Measurements from ENCODE around the gene MPG.
A peak's percentile ranks its signal among the peaks of the same experiment; 100 is the strongest.

The MPG gene

DNA sequence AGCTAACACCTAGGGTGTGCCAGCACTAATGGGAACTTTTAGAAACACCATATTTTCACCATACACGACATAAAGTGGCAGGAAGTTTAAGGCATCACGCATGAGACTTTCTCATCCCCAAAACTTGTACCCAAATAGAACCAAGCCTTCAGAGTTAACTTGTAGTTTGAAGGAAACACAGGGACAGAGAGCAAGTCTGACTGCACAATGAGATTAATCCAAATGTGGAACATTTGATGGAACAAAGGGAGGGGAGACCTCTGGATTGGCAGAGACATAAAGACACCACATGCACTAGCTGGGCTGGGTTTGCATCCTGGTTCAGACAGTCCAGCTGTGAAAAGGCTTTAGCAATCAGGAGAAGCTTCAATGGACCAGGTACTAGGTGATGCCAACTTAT is 36.3 kb downstream of the MPG start:
- Histone ChIP-seq H3K27ac (ENCODE audit: low read depth, low read length) (no peak overlapping the region), H3K9me2 (replicated peaks; ENCODE audit: insufficient read depth, low read length) (no peaks in the 10 kb centered on the region), H3K36me3 (ENCODE audit: low read length) (no peaks in the 10 kb centered on the region), H3F3A (ENCODE audit: insufficient read depth) (peaks cover 9% of the 10 kb centered on the region), H3K9ac (ENCODE audit: low read length) (no peak overlapping the region), H3K79me2 (ENCODE audit: insufficient read depth, low read length) (no peaks in the 10 kb centered on the region; the same call in 1 of the 2 replicates), H2AFZ (ENCODE audit: low read depth, low read length, severe bottlenecking) (no peak overlapping the region), H3K27me3 (ENCODE audit: low read length) (no peaks in the 10 kb centered on the region), H3K4me3 (ENCODE audit: insufficient read depth, low read length, poor library complexity, severe bottlenecking) (no peak overlapping the region), H3K4me2 (ENCODE audit: low read depth, low read length, poor library complexity, severe bottlenecking) (no peak overlapping the region), H3K9me3 (ENCODE audit: insufficient read depth, low read length) (no peaks in the 10 kb centered on the region), H4K20me1 (ENCODE audit: low read depth, low read length) (no peaks in the 10 kb centered on the region)
- no peak for TF ChIP-seq CTCF (IDR thresholded peaks at IDR 0.05; ENCODE audit: insufficient read depth, low read length, poor library complexity, severe bottlenecking)
- TF ChIP-seq EZH2phosphoT487 (conservative IDR thresholded peaks at IDR 0.05; ENCODE audit: low read length), result no peak

DNA sequence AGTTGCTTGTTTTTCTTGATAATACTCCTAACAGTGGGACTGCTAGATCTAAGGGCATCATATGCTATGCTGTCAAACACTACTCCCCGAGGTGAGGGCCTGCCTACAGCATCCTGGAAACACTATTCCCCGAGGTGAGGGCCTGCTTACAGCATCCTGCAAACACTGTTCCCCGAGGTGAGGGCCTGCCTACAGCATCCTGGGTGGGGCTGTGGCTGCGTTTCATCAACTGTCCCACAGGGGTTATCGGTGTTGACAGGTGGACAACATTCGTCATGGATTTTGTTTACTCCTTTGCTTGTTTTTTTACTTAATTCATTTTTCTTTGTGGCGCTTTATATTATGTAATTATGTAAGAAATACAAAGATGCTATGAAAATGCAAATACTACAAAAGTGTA is 38.0 kb downstream of the MPG start:
- no peaks in the 10 kb centered on the region; the same call in 1 of the 2 replicates for H3K79me2 ChIP-seq (ENCODE audit: insufficient read depth, low read length)
- no peak overlapping the region for H3K4me2 ChIP-seq (ENCODE audit: low read depth, low read length, poor library complexity, severe bottlenecking)
- H3K27me3 ChIP-seq (ENCODE audit: low read length), result no peaks in the 10 kb centered on the region
- H4K20me1 ChIP-seq (ENCODE audit: low read depth, low read length), result no peaks in the 10 kb centered on the region
- no peaks in the 10 kb centered on the region for H3K9me3 ChIP-seq (ENCODE audit: insufficient read depth, low read length)
- H3K9ac ChIP-seq (ENCODE audit: low read length), result no peak overlapping the region
- H3K27ac ChIP-seq (ENCODE audit: low read depth, low read length), result no peak overlapping the region
- peaks cover 9% of the 10 kb centered on the region for H3F3A ChIP-seq (ENCODE audit: insufficient read depth)
- no peaks in the 10 kb centered on the region for H3K36me3 ChIP-seq (ENCODE audit: low read length)
- no peak overlapping the region for H2AFZ ChIP-seq (ENCODE audit: low read depth, low read length, severe bottlenecking)
- no peak for TF ChIP-seq EZH2phosphoT487 (conservative IDR thresholded peaks at IDR 0.05; ENCODE audit: low read length)
- TF ChIP-seq CTCF (IDR thresholded peaks at IDR 0.05; ENCODE audit: insufficient read depth, low read length, poor library complexity, severe bottlenecking), result no peak
- H3K9me2 ChIP-seq (replicated peaks; ENCODE audit: insufficient read depth, low read length), result no peaks in the 10 kb centered on the region
- H3K4me3 ChIP-seq (ENCODE audit: insufficient read depth, low read length, poor library complexity, severe bottlenecking), result no peak overlapping the region

DNA sequence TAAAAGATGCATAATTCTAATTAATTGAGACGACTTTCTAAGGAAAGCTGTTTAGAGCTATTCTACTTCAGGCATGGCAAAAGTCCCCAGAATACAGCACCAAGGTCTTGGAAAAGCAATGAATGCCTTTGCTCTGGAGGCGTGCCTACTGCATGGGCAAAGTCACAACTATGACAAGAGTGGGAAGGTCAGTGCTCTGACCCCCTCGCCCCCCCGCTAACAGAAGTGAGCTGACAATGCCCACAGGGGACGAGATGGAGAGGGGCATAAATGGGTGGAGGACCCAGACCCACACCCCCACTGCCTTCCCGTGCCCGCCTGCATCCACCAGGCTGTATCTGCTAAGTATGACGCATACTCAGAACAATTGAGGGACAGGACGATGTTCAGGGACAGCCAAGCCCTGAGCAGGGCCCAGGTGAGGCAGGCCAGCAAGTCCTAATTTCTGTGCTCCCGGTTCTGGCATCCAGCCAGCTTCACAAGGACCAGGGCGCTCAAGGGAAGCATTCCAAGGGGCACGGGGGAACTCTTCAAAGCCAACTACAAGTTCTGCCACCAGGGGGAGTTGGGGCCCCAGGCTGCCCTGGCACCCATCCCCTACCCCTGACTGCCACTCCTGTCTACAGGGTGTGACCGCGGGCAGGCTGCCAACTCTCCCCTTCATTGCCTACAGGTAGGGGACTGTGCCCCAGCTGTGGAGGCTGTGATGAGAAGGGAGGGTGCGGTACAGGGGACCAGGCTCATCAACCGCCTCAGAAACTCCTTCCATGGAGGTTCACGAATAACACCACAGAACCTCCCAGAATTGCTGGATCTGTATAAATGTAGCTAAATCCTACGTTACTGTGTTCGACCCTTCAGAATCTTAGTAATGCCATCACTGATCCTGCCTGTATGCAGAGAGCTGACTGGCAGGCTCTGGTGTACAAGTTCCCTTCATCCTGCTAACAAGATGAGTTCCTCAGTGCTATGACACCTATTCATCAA is 39.6 kb downstream of the MPG start:
- H2AFZ ChIP-seq (ENCODE audit: low read depth, low read length, severe bottlenecking), result no peak overlapping the region
- H3K9me3 ChIP-seq (ENCODE audit: insufficient read depth, low read length), result no peaks in the 10 kb centered on the region
- TF ChIP-seq CTCF (IDR thresholded peaks at IDR 0.05; ENCODE audit: insufficient read depth, low read length, poor library complexity, severe bottlenecking), result peak; percentile 50
- no peak for TF ChIP-seq EZH2phosphoT487 (conservative IDR thresholded peaks at IDR 0.05; ENCODE audit: low read length)
- H3K4me2 ChIP-seq (ENCODE audit: low read depth, low read length, poor library complexity, severe bottlenecking), result no peak overlapping the region
- H3K27ac ChIP-seq (ENCODE audit: low read depth, low read length), result peak overlapping the region; percentile 1; the same call in 1 of the 2 replicates
- H3K79me2 ChIP-seq (ENCODE audit: insufficient read depth, low read length), result peaks cover 5% of the 10 kb centered on the region; the same call in 1 of the 2 replicates
- H3K9me2 ChIP-seq (replicated peaks; ENCODE audit: insufficient read depth, low read length), result no peaks in the 10 kb centered on the region
- H3K9ac ChIP-seq (ENCODE audit: low read length), result no peak overlapping the region
- no peaks in the 10 kb centered on the region for H4K20me1 ChIP-seq (ENCODE audit: low read depth, low read length)
- peaks cover 9% of the 10 kb centered on the region for H3F3A ChIP-seq (ENCODE audit: insufficient read depth)
- H3K27me3 ChIP-seq (ENCODE audit: low read length), result no peaks in the 10 kb centered on the region
- no peaks in the 10 kb centered on the region for H3K36me3 ChIP-seq (ENCODE audit: low read length)
- H3K4me3 ChIP-seq (ENCODE audit: insufficient read depth, low read length, poor library complexity, severe bottlenecking), result no peak overlapping the region
